ENCODE measurements around the gene PLA2G4A. TPM values are rescaled to one million over a fixed set of nuclear protein-coding genes. Genes with fewer than 3 reads are reported as not detected.
A peak's percentile ranks its signal among the peaks of the same experiment; 100 is the strongest.

PLA2G4A gene
- total RNA-seq, 4 donors from 2014 or later: 11.8 to 22.6 (median 14.6) TPM

- H3K9me3 ChIP-seq: no peaks in the 10 kb centered on the region
- H3K4me3 ChIP-seq: no peak overlapping the region
- TF ChIP-seq CTCF (IDR thresholded peaks at IDR 0.05) (peak; percentile 54 to 82 (median 68)), POLR2A (IDR thresholded peaks at IDR 0.05) (no peak)
- H3K27me3 ChIP-seq: no peaks in the 10 kb centered on the region
- H3K36me3 ChIP-seq: peaks cover 0 to 10% (median 0%) of the 10 kb centered on the region in 3 donors
- WGBS, 2 donors: 0 to 3% methylated on average over 2 of the region's 2 CpGs
- H3K4me1 ChIP-seq: peaks cover 0 to 9% (median 0%) of the 10 kb centered on the region in 3 donors
- no peak overlapping the region for H3K27ac ChIP-seq
- DNase-seq: no peak
- intact Hi-C loops (cut with DNase I): loop anchor here (5.0 to 10.0 kb wide), 2 partner anchors 301 to 379 kb away; partner anchors contain the start of gene PTGS2
Measured at GRCh38 chr1:186985889-186986491, 157.2 kb downstream of the PLA2G4A start.

GRCh38 chr1:186987065-186987464 lies 158.3 kb downstream of the PLA2G4A start:
- Histone ChIP-seq H3K9me3 (no peaks in the 10 kb centered on the region), H3K36me3 (peaks cover 0 to 10% (median 0%) of the 10 kb centered on the region in 3 donors), H3K27ac (no peak overlapping the region), H3K27me3 (no peaks in the 10 kb centered on the region), H3K4me1 (peaks cover 0 to 6% (median 0%) of the 10 kb centered on the region in 3 donors), H3K4me3 (no peak overlapping the region)
- 66 to 74% methylated on average over 5 of the region's 5 CpGs for WGBS, 2 donors
- TF ChIP-seq CTCF (IDR thresholded peaks at IDR 0.05) (no peak), POLR2A (IDR thresholded peaks at IDR 0.05) (no peak)
- intact Hi-C loops (cut with DNase I): loop anchor here (5.0 to 10.0 kb wide), 2 partner anchors 302 to 380 kb away; partner anchors contain the start of gene PTGS2
- DNase-seq: no peak

GRCh38 chr1:186987769-186988168 lies 159.0 kb downstream of the PLA2G4A start:
- Histone ChIP-seq H3K4me1 (no peaks in the 10 kb centered on the region), H3K36me3 (peaks cover 0 to 10% (median 0%) of the 10 kb centered on the region in 3 donors), H3K9me3 (no peaks in the 10 kb centered on the region), H3K4me3 (no peak overlapping the region), H3K27ac (no peak overlapping the region), H3K27me3 (no peaks in the 10 kb centered on the region)
- TF ChIP-seq CTCF (IDR thresholded peaks at IDR 0.05) (no peak), POLR2A (IDR thresholded peaks at IDR 0.05) (no peak)
- DNase-seq: no peak
- intact Hi-C loops (cut with DNase I): loop anchor here (5.0 to 10.0 kb wide), 2 partner anchors 303 to 380 kb away; partner anchors contain the start of gene PTGS2

- TF ChIP-seq CTCF (IDR thresholded peaks at IDR 0.05) (no peak), POLR2A (IDR thresholded peaks at IDR 0.05) (no peak)
- DNase-seq: no peak
- H3K36me3 ChIP-seq: peaks cover 0 to 2% (median 0%) of the 10 kb centered on the region in 3 donors
- intact Hi-C loops (cut with DNase I): loop anchor here (10.0 kb wide), 1 partner anchor 509 kb away; no protein-coding TSS in a partner anchor
- H3K27me3 ChIP-seq: no peaks in the 10 kb centered on the region
- 69 to 91% methylated on average over 3 of the region's 3 CpGs for WGBS, 2 donors
- H3K27ac ChIP-seq: no peak overlapping the region
- H3K9me3 ChIP-seq: no peaks in the 10 kb centered on the region
- H3K4me1 ChIP-seq: no peaks in the 10 kb centered on the region
- H3K4me3 ChIP-seq: no peak overlapping the region
Measured at GRCh38 chr1:186993996-186994395, 165.2 kb downstream of the PLA2G4A start.

GRCh38 chr1:186994897-186995296 lies 166.1 kb downstream of the PLA2G4A start:
- no peaks in the 10 kb centered on the region for H3K9me3 ChIP-seq
- no peaks in the 10 kb centered on the region for H3K36me3 ChIP-seq
- no peaks in the 10 kb centered on the region for H3K27me3 ChIP-seq
- intact Hi-C loops (cut with DNase I): loop anchor here (10.0 kb wide), 1 partner anchor 510 kb away; no protein-coding TSS in a partner anchor
- no peak for DNase-seq
- no peak overlapping the region for H3K27ac ChIP-seq
- no peak for TF ChIP-seq CTCF (IDR thresholded peaks at IDR 0.05)
- no peak for TF ChIP-seq POLR2A (IDR thresholded peaks at IDR 0.05)
- no peaks in the 10 kb centered on the region for H3K4me1 ChIP-seq
- WGBS, 2 donors: 81 to 88% methylated on average over 1 of the region's 1 CpG
- no peak overlapping the region for H3K4me3 ChIP-seq

Data from esophagus squamous epithelium (tissue), 5 donors.